Motor neuron (in vitro differentiated cells): ENCODE measurements around the gene CC2D2A. TPM values are rescaled to one million over a fixed set of nuclear protein-coding genes. Genes with fewer than 3 reads are reported as not detected.
A peak's percentile ranks its signal among the peaks of the same experiment; 100 is the strongest.

Source experiments
- ATAC-seq, 8 experiments: fragments of 200-7000 bp; cut with Tn5 transposase; replicated peaks in 6 of 8; 2 replicates each; pipeline ENCODE4 v1.8.0; 2021; ENCODE audit warnings: mild to moderate bottlenecking in 8 of 8, moderate library complexity in 8 of 8
- H3K27ac ChIP-seq, 2 donors: fragments of 250-450 bp; sonication (Bioruptor Pico); 2 replicates each; pipeline ENCODE4 v1.9.0; 2021; ENCODE audit warnings: antibody characterized with exemption in 2 of 2, mild to moderate bottlenecking in 2 of 2, moderate library complexity in 1 of 2
- H3K4me1 ChIP-seq, 2 donors: fragments of 250-450 bp; sonication (Bioruptor Pico); replicated peaks in 1 of 2; 2 replicates each; pipeline ENCODE4 v1.6.1; 2021; ENCODE audit warnings: antibody characterized with exemption in 2 of 2, mild to moderate bottlenecking in 2 of 2, moderate library complexity in 1 of 2
- H3K4me3 ChIP-seq, 5 donors: fragments of 250-450 bp; sonication (Bioruptor Pico); 2 replicates each; pipeline ENCODE4 v1.9.0; 2021; ENCODE audit warnings: antibody characterized with exemption in 5 of 5, mild to moderate bottlenecking in 5 of 5, moderate library complexity in 4 of 5
- WGBS, 10 experiments: fragments of 450-650 bp; shearing (Covaris generic); methylation state at CpG; one replicate each; pipeline ENCODE4 v1.0.0; 2022; 5-methylcytosine and 5-hydroxymethylcytosine counted together
- in situ Hi-C, 9 experiments: fragments of 400-800 bp; cut with MboI; loops; one replicate each; pipeline ENCODE4 v1.15.0; 2021; ENCODE audit warnings: low sequenced_read_pairs in 9 of 9, low pct_unique_long_range_greater_than_20kb in 2 of 9; ENCODE audit not compliant: unreplicated experiment in 9 of 9
- total RNA-seq, 8 experiments: library from RNA; unstranded; fragments of 300-600 nt; gene quantifications; 2 replicates each; pipeline versions ENCODE4 v1.2.3 to v1.2.4, GENCODE V29; 2022

CC2D2A gene
- total RNA-seq, 8 experiments from 2014 or later: 8.3 to 58.4 (median 11.0) TPM

DNA sequence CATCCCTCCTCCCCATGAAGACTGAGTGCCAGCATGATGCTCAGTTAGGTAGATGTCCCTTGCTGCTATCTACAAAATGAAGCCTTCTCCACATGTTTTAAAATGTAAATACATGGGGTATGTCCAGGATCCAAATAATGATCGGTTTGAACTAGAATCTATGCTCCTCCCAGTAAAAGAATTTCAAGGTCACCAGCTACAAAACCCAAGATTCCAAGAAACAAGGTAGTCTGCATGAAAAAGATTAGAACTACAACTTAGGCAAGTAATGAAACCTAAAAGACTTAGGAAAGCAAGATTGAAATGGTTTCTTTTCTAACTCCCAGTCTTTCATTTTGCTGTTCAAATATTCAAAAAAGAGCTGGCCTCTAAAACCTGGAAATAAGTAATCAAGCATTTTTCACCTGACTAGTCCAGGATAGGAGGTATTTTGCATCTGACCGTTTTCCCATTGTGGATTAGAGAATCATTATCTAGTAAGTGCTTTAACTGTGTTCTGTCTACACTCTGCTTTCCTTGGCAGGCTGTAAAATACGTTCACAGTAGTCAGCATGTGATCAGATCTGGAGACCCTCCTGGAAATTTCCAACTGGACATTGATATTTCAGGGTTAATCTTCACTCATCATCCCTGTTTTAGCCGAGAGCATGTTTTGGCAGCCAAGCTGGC is 57.4 kb downstream of the CC2D2A start:
- Histone ChIP-seq H3K27ac (no peak overlapping the region), H3K4me1 (no peaks in the 10 kb centered on the region), H3K4me3 (no peak overlapping the region)
- WGBS, 10 experiments: 39 to 100% (median 66%) methylated on average over 1 to 4 of the region's 4 CpGs; no CpG with 5 or more reads in 1 of the 10 experiments
- in situ Hi-C loops: no loop called here
- no peak for ATAC-seq

DNA sequence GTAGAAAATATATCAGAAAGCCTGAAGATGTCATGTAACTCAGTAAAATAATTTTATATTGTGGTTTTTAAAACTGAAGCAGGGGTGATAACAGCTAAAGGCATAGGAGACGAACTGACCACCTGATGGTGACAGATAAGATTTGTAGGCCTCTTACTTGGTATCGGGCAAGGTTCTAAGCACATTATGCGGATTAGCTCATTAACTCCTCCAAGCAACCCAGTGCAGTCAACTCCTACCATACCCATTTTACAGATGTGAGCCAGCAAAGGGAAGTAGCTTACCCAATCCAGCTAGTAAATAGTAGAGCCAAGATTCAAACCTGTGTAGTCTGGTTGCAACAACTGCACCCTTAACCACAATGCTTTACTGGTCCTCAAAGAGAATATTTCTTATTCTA is 62.1 kb downstream of the CC2D2A start:
- no peak overlapping the region for H3K27ac ChIP-seq
- ATAC-seq: no peak
- no peak overlapping the region for H3K4me3 ChIP-seq
- in situ Hi-C loops: no loop called here
- H3K4me1 ChIP-seq: no peaks in the 10 kb centered on the region
- 90 to 100% (median 100%) methylated on average over 1 to 3 of the region's 3 CpGs; no CpG with 5 or more reads in 2 of the 10 experiments for WGBS, 10 experiments

DNA sequence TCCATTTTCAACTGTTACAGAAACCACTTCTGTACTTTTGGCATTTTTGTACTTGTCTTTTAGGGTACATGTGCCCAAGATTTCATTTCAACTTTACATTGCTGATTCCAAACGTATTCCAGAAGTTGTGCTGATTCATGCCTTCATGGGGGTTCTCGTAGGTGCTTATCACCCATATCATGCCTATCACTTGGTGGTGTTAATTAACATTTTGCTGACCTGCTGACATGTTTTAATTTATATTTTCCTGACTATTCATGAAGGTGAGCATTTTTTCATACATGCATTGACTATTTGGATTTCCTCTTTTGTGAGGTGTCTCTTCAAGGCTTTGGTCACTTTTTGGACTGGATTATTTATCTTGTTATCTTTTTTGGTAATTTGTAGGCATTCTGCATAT is 64.1 kb downstream of the CC2D2A start:
- WGBS, 10 experiments: 67 to 100% (median 80%) methylated on average over 1 to 2 of the region's 2 CpGs; no CpG with 5 or more reads in 1 of the 10 experiments
- in situ Hi-C loops: no loop called here
- no peak for ATAC-seq
- Histone ChIP-seq H3K4me1 (no peaks in the 10 kb centered on the region), H3K4me3 (no peak overlapping the region), H3K27ac (no peak overlapping the region)

DNA sequence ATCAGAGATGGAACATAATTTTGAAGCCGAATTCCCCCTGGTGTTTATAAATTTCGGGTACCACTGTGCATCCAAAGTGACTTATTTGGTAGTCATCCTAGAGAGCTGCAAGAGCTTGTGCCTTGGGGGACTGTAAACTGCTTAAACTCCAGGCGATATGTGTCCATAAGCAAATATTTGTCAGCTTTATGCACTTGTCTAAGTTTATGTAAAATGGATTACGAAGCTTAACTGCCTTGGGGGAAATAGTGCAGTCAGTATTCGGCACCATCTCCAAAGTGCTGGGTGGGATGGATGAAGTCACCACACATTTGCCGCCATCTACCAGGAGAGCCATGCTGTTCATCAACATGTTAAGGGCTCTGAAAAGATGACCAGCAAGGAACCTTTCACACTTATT is 65.9 kb downstream of the CC2D2A start:
- in situ Hi-C loops: no loop called here
- Histone ChIP-seq H3K27ac (no peak overlapping the region), H3K4me1 (no peaks in the 10 kb centered on the region), H3K4me3 (no peak overlapping the region)
- 36 to 100% (median 88%) methylated on average over 1 to 6 of the region's 6 CpGs for WGBS, 10 experiments
- ATAC-seq: peak in 2 of 8 experiments; percentile 36 to 92

DNA sequence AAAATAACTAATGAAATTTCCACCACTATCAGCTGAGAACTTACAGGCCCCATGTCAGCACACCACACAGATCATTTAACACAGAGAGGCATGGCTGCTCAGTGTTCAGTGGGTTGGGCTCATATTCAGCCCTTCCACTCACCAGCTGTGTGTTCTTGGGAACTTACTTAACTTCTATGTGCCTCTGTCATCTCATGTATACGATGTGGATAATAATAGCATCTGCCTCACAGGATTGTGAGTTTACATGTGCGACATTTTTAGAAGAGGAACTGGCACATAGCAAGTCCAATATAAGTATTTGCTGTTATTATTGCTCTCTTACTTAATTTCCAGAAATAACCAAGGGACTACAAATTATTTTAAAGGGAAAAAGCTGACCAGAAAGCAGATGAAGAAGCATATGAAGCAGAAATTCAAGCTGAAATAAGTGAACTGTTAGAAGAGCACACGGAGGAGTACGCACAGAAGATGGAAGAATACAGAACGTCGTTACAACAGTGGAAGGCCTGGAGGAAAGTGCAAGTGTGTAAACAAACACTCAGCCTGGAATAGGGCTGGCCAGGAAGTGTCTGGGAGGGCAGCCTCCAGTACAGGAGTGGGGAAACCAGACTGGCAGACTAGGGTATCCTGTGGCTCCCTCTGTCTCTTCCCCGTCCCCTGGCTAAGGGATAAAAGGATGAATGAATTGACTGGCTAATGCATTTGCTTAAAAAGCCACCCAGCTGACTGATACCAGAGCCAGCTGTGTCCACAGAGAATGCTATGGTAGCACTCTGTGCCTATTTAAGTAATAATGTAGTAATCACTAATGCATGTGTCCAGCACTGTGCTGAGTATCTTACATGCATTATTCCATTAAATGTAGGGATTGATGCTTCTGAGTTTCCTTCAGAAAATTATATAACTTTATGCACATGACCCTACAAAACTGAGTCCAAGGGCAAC is 67.1 kb downstream of the CC2D2A start:
- in situ Hi-C loops: no loop called here
- Histone ChIP-seq H3K4me1 (no peaks in the 10 kb centered on the region), H3K4me3 (no peak overlapping the region), H3K27ac (no peak overlapping the region)
- ATAC-seq: peak in 2 of 8 experiments; percentile 38 to 63
- 67 to 100% (median 86%) methylated on average over 1 to 7 of the region's 7 CpGs; no CpG with 5 or more reads in 1 of the 10 experiments for WGBS, 10 experiments

DNA sequence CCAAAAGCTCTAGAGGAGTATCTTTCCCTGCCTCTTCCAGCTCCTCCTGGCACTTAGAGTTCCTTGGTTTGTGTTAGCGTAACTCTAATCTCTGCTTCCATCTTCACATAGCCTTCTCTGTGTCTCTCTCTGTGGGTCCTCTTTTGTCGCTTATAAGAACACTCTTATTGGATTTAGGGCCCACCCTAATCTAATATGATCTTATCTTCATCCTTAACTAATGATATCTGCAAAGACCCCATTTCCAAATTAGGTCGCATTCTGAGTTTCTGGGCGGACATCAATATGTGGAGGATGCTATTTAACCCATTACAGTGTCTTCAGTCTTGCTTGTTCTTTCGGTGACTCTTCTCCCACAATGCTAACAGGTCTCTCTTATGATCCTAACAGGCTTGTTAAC is 72.3 kb downstream of the CC2D2A start:
- in situ Hi-C loops: no loop called here
- ATAC-seq: no peak
- Histone ChIP-seq H3K27ac (no peak overlapping the region), H3K4me1 (peaks cover 0 to 5% of the 10 kb centered on the region in 2 donors), H3K4me3 (no peak overlapping the region)
- WGBS, 10 experiments: 80 to 100% (median 98%) methylated on average over 1 to 5 of the region's 5 CpGs

DNA sequence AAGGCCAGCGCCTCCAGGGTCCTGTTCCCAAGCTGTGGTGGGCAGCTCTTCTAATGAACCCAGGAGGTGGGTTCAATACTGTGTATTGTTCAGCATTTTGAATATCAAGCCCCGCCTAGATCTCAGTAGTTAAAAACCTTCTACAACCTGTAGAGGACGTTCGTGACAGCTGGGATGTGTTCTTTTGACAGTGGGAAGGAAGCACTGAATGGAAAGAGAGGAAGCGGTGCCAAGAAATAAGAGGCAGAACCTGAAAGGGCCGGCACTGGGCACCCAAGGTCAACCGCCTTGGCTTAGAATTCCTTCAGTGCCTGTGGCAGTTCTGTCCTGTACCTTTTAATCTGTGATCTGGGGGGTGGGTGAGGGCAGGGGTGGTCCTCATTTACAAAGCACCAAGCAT is 73.1 kb downstream of the CC2D2A start:
- Histone ChIP-seq H3K4me3 (no peak overlapping the region), H3K4me1 (peaks cover 0 to 5% of the 10 kb centered on the region in 2 donors), H3K27ac (no peak overlapping the region)
- in situ Hi-C loops: no loop called here
- no peak for ATAC-seq
- 60 to 96% (median 82%) methylated on average over 1 to 6 of the region's 7 CpGs; no CpG with 5 or more reads in 4 of the 10 experiments for WGBS, 10 experiments

DNA sequence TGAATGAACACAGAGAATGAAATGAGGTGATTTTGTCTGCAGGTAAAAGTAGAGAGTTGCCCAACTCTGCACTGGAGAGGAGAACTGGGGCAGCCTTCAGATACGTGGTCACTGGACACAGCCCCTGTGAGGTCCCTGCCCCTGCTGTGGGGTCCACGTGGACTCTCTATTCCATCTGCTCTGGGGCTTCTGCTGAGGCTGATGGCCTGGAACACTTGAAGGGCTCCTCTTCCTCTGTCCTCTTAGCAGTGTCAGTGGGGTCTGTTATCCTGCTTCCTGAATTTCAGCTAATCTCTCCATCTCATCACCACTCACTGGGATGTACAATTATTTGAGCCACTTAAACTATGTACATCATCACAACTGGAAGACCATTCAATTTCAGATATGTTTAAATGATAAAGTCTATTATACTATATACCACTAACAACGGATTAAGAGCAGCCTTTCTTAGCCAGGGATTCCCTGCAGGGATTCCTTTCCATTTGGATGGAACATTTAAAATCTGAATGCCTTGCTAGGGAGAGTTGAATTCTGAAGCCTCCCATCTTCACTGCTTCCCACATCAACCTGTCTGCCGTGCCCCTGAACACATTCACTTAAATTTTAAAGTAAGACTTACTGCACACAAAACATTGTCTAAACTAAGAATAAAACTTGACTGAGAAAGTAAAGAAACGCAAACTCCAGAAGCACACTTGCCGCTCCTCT is 74.0 kb downstream of the CC2D2A start:
- 17 to 93% (median 36%) methylated on average over 1 to 5 of the region's 6 CpGs; no CpG with 5 or more reads in 1 of the 10 experiments for WGBS, 10 experiments
- Histone ChIP-seq H3K4me3 (no peak overlapping the region), H3K27ac (no peak overlapping the region), H3K4me1 (peaks cover 0 to 5% of the 10 kb centered on the region in 2 donors)
- in situ Hi-C loops: no loop called here
- ATAC-seq: no peak

DNA sequence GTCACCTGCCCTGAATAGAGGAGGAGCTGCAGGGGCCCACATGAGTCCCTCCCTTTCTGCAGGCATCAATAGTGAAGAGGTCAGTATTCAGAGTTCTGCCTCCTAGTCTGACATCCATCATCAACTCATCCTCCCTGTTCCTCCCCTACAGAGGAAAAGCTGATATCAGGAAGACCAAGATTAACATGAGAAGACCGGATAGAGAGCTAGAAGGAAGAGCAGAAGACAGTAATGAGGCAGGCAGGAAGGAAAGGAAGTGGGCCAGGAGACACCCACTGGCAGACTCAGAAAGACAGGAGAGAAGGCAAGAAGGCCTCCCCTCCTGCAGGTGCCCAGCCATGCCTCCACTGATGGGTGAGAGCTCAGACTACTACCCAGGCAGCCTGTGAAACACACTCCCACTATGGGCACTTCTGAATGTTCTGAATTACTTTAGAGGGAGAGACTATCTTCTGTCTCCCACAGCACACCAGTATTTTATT is 74.6 kb downstream of the CC2D2A start:
- peak in 2 of 8 experiments; percentile 38 to 53 for ATAC-seq
- Histone ChIP-seq H3K27ac (no peak overlapping the region), H3K4me3 (no peak overlapping the region), H3K4me1 (peaks cover 0 to 5% of the 10 kb centered on the region in 2 donors)
- in situ Hi-C loops: no loop called here
- 11 to 100% (median 53%) methylated on average over 1 of the region's 1 CpG; no CpG with 5 or more reads in 2 of the 10 experiments for WGBS, 10 experiments

DNA sequence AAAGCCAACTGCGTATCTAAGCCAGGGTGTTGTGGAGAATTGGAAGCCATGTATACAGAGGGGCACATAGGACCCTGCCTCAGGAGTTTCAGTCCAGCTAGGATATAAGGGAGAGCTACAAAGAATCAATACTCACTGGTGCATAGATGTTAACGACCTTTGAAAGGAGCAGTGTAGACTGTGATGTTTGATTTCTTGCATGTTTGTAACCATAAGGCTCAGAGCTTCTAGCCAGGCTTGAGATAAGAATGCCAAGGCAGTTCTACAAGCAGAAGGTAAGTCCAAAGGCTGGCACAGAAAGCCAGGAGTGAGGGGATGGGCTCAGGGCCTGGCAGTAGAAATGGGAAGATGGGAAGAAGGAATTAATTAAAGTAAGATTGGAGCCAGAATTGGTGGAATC is 75.7 kb downstream of the CC2D2A start:
- no peak for ATAC-seq

DNA sequence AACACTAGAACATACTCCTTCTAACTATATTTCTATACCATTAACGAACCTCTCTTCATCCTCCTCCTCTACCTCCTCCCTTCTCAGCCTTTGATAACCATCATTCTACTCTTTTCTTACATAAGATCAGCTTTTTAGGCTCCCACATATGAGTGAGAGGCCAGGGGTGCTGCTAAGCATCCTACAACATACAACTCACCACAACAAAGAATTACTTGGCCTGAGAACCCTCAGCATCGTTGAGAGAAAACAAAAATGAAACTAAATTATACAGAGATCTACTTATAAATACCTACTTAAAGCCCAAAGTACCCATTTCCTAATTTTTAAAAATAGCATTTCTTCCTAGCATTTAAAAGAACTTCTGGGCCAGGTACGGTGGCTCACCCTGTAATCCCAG is 77.7 kb downstream of the CC2D2A start:
- in situ Hi-C loops: no loop called here
- Histone ChIP-seq H3K4me1 (peaks cover 0 to 5% of the 10 kb centered on the region in 2 donors), H3K4me3 (no peak overlapping the region), H3K27ac (no peak overlapping the region)
- WGBS, 10 experiments: 50 to 100% (median 82%) methylated on average over 1 to 3 of the region's 3 CpGs; no CpG with 5 or more reads in 1 of the 10 experiments
- ATAC-seq: no peak

More for the DNA sequence above, 75.7 kb downstream of the CC2D2A start:
- H3K4me1 ChIP-seq: peaks cover 0 to 5% of the 10 kb centered on the region in 2 donors
- in situ Hi-C loops: no loop called here
- no peak overlapping the region for H3K27ac ChIP-seq
- H3K4me3 ChIP-seq: no peak overlapping the region
- 60 to 100% (median 88%) methylated on average over 1 to 2 of the region's 2 CpGs; no CpG with 5 or more reads in 1 of the 10 experiments for WGBS, 10 experiments

DNA sequence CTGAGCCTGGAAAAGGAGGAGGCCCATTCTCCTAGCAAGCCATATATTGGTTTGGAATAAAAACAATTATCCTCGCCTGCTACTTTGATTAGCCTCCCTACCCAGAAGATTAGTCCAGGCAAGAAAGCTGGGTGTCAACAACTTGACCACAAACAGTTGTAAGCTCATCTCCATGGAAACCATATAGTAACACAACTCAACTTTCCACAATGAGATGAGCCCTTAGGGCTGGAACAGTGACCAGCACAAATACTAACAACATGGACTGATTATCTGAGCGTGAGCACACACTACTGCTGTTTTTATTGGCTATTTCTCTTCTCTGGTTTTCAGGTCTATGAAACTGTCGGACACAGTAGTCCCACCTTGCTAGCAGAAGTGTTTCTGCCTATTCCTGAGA is 80.8 kb downstream of the CC2D2A start:
- peak in 2 of 8 experiments; percentile 15 to 30 for ATAC-seq
- Histone ChIP-seq H3K4me1 (no peaks in the 10 kb centered on the region), H3K27ac (no peak overlapping the region), H3K4me3 (no peak overlapping the region)
- WGBS, 10 experiments: 89 to 100% (median 100%) methylated on average over 1 to 3 of the region's 3 CpGs; no CpG with 5 or more reads in 1 of the 10 experiments
- in situ Hi-C loops: no loop called here
